Ishikawa (cell line): ENCODE results near the gene RPS6KA2.

Source experiments
- CEBPB ChIP-seq: IDR thresholded peaks from 2 replicates; pipeline ENCODE4 v1.6.1; 2012
- CREB1 ChIP-seq: IDR thresholded peaks from 2 replicates; pipeline ENCODE4 v1.6.1; 2012; ENCODE audit warnings: low read depth
- EGR1 ChIP-seq: IDR thresholded peaks from 2 replicates; pipeline ENCODE4 v1.6.1; 2012
- EP300 ChIP-seq: IDR thresholded peaks from 2 replicates; pipeline ENCODE4 v1.6.1; 2012; ENCODE audit warnings: borderline replicate concordance
- FOXM1 ChIP-seq: IDR thresholded peaks from 2 replicates; pipeline ENCODE4 v1.6.1; 2012; ENCODE audit warnings: low read depth, borderline replicate concordance
- MAX ChIP-seq: IDR thresholded peaks from 2 replicates; pipeline ENCODE4 v1.6.1; 2012
- NFIC ChIP-seq: IDR thresholded peaks from 2 replicates; pipeline ENCODE4 v1.6.1; 2012
- RAD21 ChIP-seq: IDR thresholded peaks from 2 replicates; pipeline ENCODE4 v1.6.1; 2012; ENCODE audit warnings: low read depth
- REST ChIP-seq: IDR thresholded peaks from 2 replicates; pipeline ENCODE4 v1.6.1; 2012; ENCODE audit warnings: low read depth, mild to moderate bottlenecking
- TAF1 ChIP-seq: IDR thresholded peaks from 2 replicates; pipeline ENCODE4 v1.6.1; 2012; ENCODE audit warnings: low read depth, mild to moderate bottlenecking
- TCF12 ChIP-seq: IDR thresholded peaks from 2 replicates; pipeline ENCODE4 v1.6.1; 2012; ENCODE audit warnings: low read depth
- TEAD4 ChIP-seq: IDR thresholded peaks from 2 replicates; pipeline ENCODE4 v1.6.1; 2012
- USF1 ChIP-seq: IDR thresholded peaks from 2 replicates; pipeline ENCODE4 v1.6.1; 2012
- YY1 ChIP-seq: IDR thresholded peaks from 2 replicates; pipeline ENCODE4 v1.6.1; 2012; ENCODE audit warnings: low read depth
- ZBTB7A ChIP-seq: IDR thresholded peaks from 2 replicates; pipeline ENCODE4 v1.6.1; 2012; ENCODE audit warnings: low read depth

Gene RPS6KA2

DNA sequence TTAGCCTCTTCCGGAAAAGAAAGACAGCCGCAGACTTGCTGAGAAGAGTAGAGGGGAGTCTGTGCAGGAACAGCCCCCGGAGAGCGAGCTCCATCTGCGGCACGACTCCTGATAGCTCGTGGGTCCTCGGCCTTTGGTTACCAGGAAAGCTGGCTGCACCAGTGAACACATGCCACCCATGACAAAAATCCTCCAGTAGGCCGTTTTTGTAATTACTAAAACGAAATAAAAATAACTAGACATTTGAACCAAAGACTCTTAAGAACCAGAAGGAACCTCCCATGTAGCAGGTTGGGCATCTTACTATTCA lies 82.8 kb downstream of the RPS6KA2 start:
- TF ChIP-seq CREB1, result no peak
- no peak for TF ChIP-seq FOXM1
- TF ChIP-seq ZBTB7A, result no peak
- TF ChIP-seq NFIC, result no peak
- TF ChIP-seq USF1, result no peak
- no peak for TF ChIP-seq RAD21
- no peak for TF ChIP-seq EGR1
- TF ChIP-seq EP300, result no peak
- no peak for TF ChIP-seq REST
- TF ChIP-seq CEBPB, result no peak
- TF ChIP-seq YY1, result no peak
- no peak for TF ChIP-seq TEAD4
- no peak for TF ChIP-seq TAF1
- TF ChIP-seq TCF12, result no peak

DNA sequence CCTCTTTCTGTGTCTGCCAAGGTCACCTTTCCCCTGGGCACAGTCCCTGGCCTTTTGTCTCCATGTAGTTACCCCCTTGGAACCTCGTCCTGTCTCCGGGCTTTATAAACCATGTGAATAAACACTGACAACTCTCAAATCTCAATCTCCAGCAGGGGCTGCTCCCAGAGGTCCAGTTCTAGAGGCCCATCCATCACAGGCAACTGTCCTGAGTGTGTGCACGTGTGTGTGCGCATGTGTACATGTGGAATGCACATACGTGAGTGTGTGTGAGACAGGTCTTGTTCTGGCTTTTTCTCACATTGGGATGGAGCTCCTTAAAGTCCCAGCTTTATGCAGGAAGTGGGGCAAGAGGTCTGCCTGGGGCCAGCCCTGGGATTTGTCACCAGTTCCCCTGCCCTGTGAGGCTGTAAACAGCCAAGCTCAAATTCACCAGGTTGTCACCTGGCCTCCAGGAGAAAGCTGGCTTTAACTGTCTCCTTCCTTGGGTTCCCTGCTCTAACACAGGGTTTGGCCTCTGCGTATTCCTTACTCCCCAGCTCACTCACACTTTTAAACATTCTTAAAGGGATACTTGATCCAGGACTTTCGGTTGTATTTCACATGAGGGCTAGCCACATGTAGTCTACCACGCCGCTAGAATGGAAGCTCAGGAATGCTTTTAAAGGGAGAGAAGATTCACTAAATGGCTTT lies 83.3 kb downstream of the RPS6KA2 start:
- TF ChIP-seq TEAD4 (no peak), NFIC (no peak)

- TF ChIP-seq YY1, result 0 out of 2 replicates have a peak, but pooled peaks have one; percentile 27
- TF ChIP-seq TCF12, result peak; percentile 93
- TF ChIP-seq FOXM1, result peak; percentile 87; the same call in 1 of the 2 replicates
- peak; percentile 28; the same call in 1 of the 2 replicates for TF ChIP-seq RAD21
- TF ChIP-seq EGR1, result no peak
- peak; percentile 29; the same call in 1 of the 2 replicates for TF ChIP-seq CEBPB
- no peak for TF ChIP-seq TAF1
- no peak for TF ChIP-seq REST
- TF ChIP-seq ZBTB7A, result no peak
- peak; percentile 88 for TF ChIP-seq EP300
- TF ChIP-seq USF1, result peak; percentile 12; the same call in 1 of the 2 replicates
- peak; percentile 97 for TF ChIP-seq TEAD4
- peak; percentile 57; the same call in 1 of the 2 replicates for TF ChIP-seq MAX
- TF ChIP-seq CREB1, result 0 out of 2 replicates have a peak, but pooled peaks have one; percentile 48
- TF ChIP-seq NFIC, result peak; percentile 80
These were observed 84.5 kb downstream of the RPS6KA2 start for GRCh38 chr6:166542580-166542912.

- TF ChIP-seq EP300 (no peak), MAX (peak; percentile 72)
These were observed 85.0 kb downstream of the RPS6KA2 start for GRCh38 chr6:166541876-166542579.

GRCh38 chr6:166541366-166541765 lies 85.7 kb downstream of the RPS6KA2 start:
- TF ChIP-seq TAF1, result no peak
- TF ChIP-seq NFIC, result no peak
- TF ChIP-seq FOXM1, result no peak
- no peak for TF ChIP-seq EP300
- TF ChIP-seq ZBTB7A, result no peak
- no peak for TF ChIP-seq CEBPB

DNA sequence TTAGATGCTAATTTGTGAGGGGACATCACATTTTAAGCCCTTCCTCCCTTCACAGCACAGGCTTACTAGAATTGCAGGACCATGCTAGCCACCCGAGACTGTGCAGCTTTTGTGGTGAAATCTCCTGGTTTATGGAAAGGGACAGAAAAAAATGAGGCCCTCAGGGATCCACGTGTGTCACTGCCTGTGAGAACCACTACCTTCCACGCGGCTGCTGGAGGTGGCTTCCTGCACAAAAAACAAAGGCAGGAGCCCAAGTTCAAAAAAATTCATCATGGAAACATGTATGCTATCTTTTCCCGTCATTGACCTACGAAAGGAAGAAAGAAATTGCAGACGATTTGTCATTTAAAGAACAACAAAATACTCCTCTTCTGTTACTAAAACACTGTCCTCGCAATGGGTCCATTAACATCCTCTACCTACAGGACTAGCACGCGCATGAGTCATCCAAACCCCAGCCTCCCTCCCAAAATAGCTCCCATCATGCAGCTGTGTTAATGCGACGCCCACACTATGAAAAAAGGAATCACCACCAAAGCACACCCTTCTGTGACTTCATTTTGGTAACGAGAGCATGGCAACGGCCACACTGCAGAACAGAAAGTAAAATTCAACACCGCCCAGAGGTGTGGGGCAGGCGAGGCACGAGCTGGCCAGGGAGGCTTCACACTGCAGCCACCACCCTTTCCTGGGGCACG lies 86.3 kb downstream of the RPS6KA2 start:
- TF ChIP-seq USF1 (no peak), REST (no peak), EGR1 (no peak), CEBPB (no peak), EP300 (no peak), TAF1 (no peak), TCF12 (no peak), FOXM1 (no peak)
